Fibroblast of lung (primary cell): ENCODE measurements around the gene MAGI2.

Experiments
- CTCF ChIP-seq, 2 donors: IDR thresholded peaks in 1 of 2; conservative IDR thresholded peaks in 1 of 2; 1 replicate in 1 of 2; 2 replicates in 1 of 2; pipeline ENCODE4 v1.5.1; 2011 to 2012; ENCODE audit warnings: low read length in 2 of 2, control low read depth in 1 of 2, inconsistent platforms in 1 of 2, low read depth in 1 of 2, mild to moderate bottlenecking in 1 of 2
- EZH2 ChIP-seq: IDR thresholded peaks from 2 replicates; pipeline ENCODE4 v1.5.1; 2012; ENCODE audit warnings: low read length, control low read depth, mild to moderate bottlenecking; ENCODE audit errors: missing control alignments

DNA sequence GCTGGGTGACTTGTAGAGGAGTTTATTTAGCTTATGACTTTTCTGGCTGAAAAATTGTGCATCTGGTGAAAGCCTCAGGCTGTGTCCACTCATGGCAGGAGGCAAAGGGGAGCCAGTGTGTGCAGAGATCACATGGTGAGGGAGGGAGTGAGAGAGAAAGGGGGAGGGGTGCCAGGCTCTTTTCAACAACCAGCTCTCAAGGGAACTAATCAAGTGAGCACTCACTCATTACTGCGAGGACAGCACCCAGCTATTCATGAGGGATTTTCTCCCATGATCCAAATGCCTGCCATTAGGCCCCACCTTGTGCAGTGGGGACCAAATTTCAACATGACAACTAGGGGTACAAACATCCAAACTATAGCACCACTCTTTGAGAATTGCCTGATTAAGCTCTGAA lies 590.2 kb downstream of the MAGI2 start:
- no peak for TF ChIP-seq CTCF (conservative IDR thresholded peaks at IDR 0.05 in 1 of 2, IDR thresholded peaks at IDR 0.05 in 1 of 2; ENCODE audit: low read depth in 1 of 2, low read length in 2 of 2)
- no peak for TF ChIP-seq EZH2
